GM12878 (cell line): ENCODE data around the gene OPRL1. TPM values are rescaled to one million over a fixed set of nuclear protein-coding genes. Genes with fewer than 3 reads are reported as not detected.

ENCODE experiments used
- ATAC-seq: fragments of 200-7000 bp; cut with Tn5 transposase; 3 replicates; pipeline ENCODE4 v1.9.1; 2020; ENCODE audit warnings: mild to moderate bottlenecking, moderate library complexity
- BruUV-seq: library from RNA; stranded (reverse); fragments of 400-500 nt; replicated peaks from 2 replicates; lab custom pipeline; 2021; lab: Mats Ljungman, UMichigan
- CTCF ChIA-PET: fragments of 300-600 bp; sonication (Branson Sonifier 250); formaldehyde crosslinking; extraction: SDS; loops from one replicate; lab custom pipeline; 2021; ENCODE audit warnings: inconsistent platforms; lab: Yijun Ruan, JAX
- POLR2A ChIA-PET: fragments of 350-600 bp; formaldehyde crosslinking; extraction: SDS; loops from one replicate; lab custom pipeline; 2021; ENCODE audit warnings: inconsistent platforms; lab: Charles Lee
- RAD21 ChIA-PET: fragments of 300-600 bp; sonication (Branson Sonifier 250); formaldehyde crosslinking; loops from one replicate; lab custom pipeline; 2023; ENCODE audit warnings: antibody characterized with exemption; ENCODE audit not compliant: unreplicated experiment; lab: Charles Lee
- SMC1A ChIA-PET: fragments of 300-600 bp; sonication (Branson Sonifier 250); formaldehyde crosslinking; loops from one replicate; lab custom pipeline; 2023; ENCODE audit not compliant: unreplicated experiment, uncharacterized antibody; lab: Charles Lee
- DNase-seq: peaks from one replicate; pipeline ENCODE4 v3.0.0-alpha.2; 2011; ENCODE audit warnings: low read depth, low spot score
- FAIRE-seq: peaks from 3 replicates; lab custom pipeline; 2011; peaks lifted over from hg19 to GRCh38; lab: Jason Lieb, UNC
- H2AFZ ChIP-seq: 2 replicates; pipeline ENCODE4 v1.6.0; 2011; ENCODE audit warnings: low read depth, low read length, control low read depth; ENCODE audit not compliant: control insufficient read depth
- H3K27ac ChIP-seq: 2 replicates; pipeline ENCODE4 v1.5.1; 2011; ENCODE audit warnings: control low read depth; ENCODE audit not compliant: control insufficient read depth, insufficient read depth
- H3K27me3 ChIP-seq, 2 experiments: replicated peaks in 1 of 2; 2 replicates each; pipeline versions ENCODE4 v1.6.0 to v1.6.1; 2011; ENCODE audit warnings: low read length in 1 of 2; ENCODE audit not compliant: control insufficient read depth in 2 of 2, insufficient read depth in 2 of 2
- H3K36me3 ChIP-seq, 2 experiments: 2 replicates each; pipeline ENCODE4 v1.5.1; 2011; ENCODE audit warnings: low read length in 1 of 2; ENCODE audit not compliant: control insufficient read depth in 2 of 2, insufficient read depth in 2 of 2
- H3K4me1 ChIP-seq: 2 replicates; pipeline ENCODE4 v1.6.1; 2011; ENCODE audit warnings: mild to moderate bottlenecking, low read length, moderate library complexity, mixed read lengths; ENCODE audit not compliant: control insufficient read depth, insufficient read depth
- H3K4me2 ChIP-seq: 2 replicates; pipeline ENCODE4 v1.6.0; 2011; ENCODE audit warnings: control low read depth; ENCODE audit not compliant: control insufficient read depth, insufficient read depth
- H3K4me3 ChIP-seq: fragments of 200-600 bp; sonication (generic); 2 replicates; pipeline ENCODE4 v1.5.1; 2016
- H3K79me2 ChIP-seq: 2 replicates; pipeline ENCODE4 v1.6.0; 2011; ENCODE audit warnings: low read length; ENCODE audit not compliant: control insufficient read depth, insufficient read depth
- H3K9ac ChIP-seq: 2 replicates; pipeline ENCODE4 v1.8.0; 2011; ENCODE audit warnings: low read length, control low read depth, mixed read lengths; ENCODE audit not compliant: control insufficient read depth, insufficient read depth
- H3K9me3 ChIP-seq: replicated peaks from 3 replicates; pipeline ENCODE4 v1.5.1; 2011; ENCODE audit warnings: mild to moderate bottlenecking, low read length; ENCODE audit not compliant: control insufficient read depth, insufficient read depth
- H4K20me1 ChIP-seq: 2 replicates; pipeline ENCODE4 v1.6.0; 2011; ENCODE audit not compliant: control insufficient read depth, insufficient read depth
- BACH1 ChIP-seq: fragments of 450-650 bp; IDR thresholded peaks from 2 replicates; pipeline ENCODE4 v1.6.1; 2017; ENCODE audit warnings: mild to moderate bottlenecking, borderline replicate concordance
- CHD2 ChIP-seq: IDR thresholded peaks from 2 replicates; pipeline ENCODE4 v1.6.1; 2011; ENCODE audit warnings: low read depth, low read length, improper control_type of control experiment, borderline replicate concordance
- CHD4 ChIP-seq: fragments of 200-600 bp; sonication (generic); IDR thresholded peaks from 2 replicates; pipeline ENCODE4 v1.6.1; 2016; ENCODE audit warnings: mild to moderate bottlenecking
- HCFC1 ChIP-seq: fragments of 150-350 bp; IDR thresholded peaks from 2 replicates; pipeline ENCODE4 v1.6.1; 2014; ENCODE audit warnings: low read length
- HDAC6 ChIP-seq: fragments of 200-600 bp; sonication (generic); IDR thresholded peaks from one replicate; pipeline ENCODE4 v1.8.0; 2017; ENCODE audit warnings: antibody characterized with exemption; ENCODE audit not compliant: unreplicated experiment
- LARP7 ChIP-seq: fragments of 450-650 bp; IDR thresholded peaks from 2 replicates; pipeline ENCODE4 v1.6.1; 2017; ENCODE audit warnings: mild to moderate bottlenecking
- MTA3 ChIP-seq: IDR thresholded peaks from 2 replicates; pipeline ENCODE4 v1.6.1; 2012; ENCODE audit warnings: low read length, inconsistent platforms, borderline replicate concordance
- MYC ChIP-seq: IDR thresholded peaks from 2 replicates; pipeline ENCODE4 v1.6.1; 2011; ENCODE audit warnings: mild to moderate bottlenecking, low read length, moderate library complexity, inconsistent platforms; ENCODE audit not compliant: insufficient read depth, insufficient replicate concordance, insufficient read length, severe bottlenecking
- NFYB ChIP-seq: IDR thresholded peaks from 2 replicates; pipeline ENCODE4 v1.6.1; 2011; ENCODE audit warnings: low read depth, mild to moderate bottlenecking, low read length, improper control_type of control experiment, moderate library complexity; ENCODE audit not compliant: insufficient read depth
- NR2F1 ChIP-seq: fragments of 450-650 bp; conservative IDR thresholded peaks from 2 replicates; pipeline ENCODE4 v1.6.1; 2017; ENCODE audit warnings: mild to moderate bottlenecking
- SPI1 ChIP-seq: IDR thresholded peaks from 2 replicates; pipeline ENCODE4 v1.6.1; 2011; ENCODE audit warnings: low read depth, mild to moderate bottlenecking, low read length, moderate library complexity, borderline replicate concordance; ENCODE audit not compliant: insufficient read depth
- SRF ChIP-seq, 2 experiments: IDR thresholded peaks; 2 replicates each; pipeline ENCODE4 v1.6.1; 2011; ENCODE audit warnings: low read depth in 2 of 2, low read length in 2 of 2, mild to moderate bottlenecking in 1 of 2, moderate library complexity in 1 of 2
- SUPT20H ChIP-seq: IDR thresholded peaks from 2 replicates; pipeline ENCODE4 v1.6.1; 2011; ENCODE audit warnings: low read depth, mild to moderate bottlenecking, low read length, moderate library complexity, borderline replicate concordance; ENCODE audit not compliant: control insufficient read depth
- TCF12 ChIP-seq: IDR thresholded peaks from 2 replicates; pipeline ENCODE4 v1.6.1; 2011; ENCODE audit warnings: low read depth, mild to moderate bottlenecking, low read length
- YY1 ChIP-seq: IDR thresholded peaks from 2 replicates; pipeline ENCODE4 v1.6.1; 2011; ENCODE audit warnings: low read depth, mild to moderate bottlenecking, low read length
- ZNF622 ChIP-seq: fragments of 450-650 bp; IDR thresholded peaks from 2 replicates; pipeline ENCODE4 v1.6.1; 2017; ENCODE audit warnings: mild to moderate bottlenecking, inconsistent platforms
- ZSCAN29 ChIP-seq: fragments of 450-650 bp; IDR thresholded peaks from 2 replicates; pipeline ENCODE4 v1.6.1; 2017; ENCODE audit warnings: mild to moderate bottlenecking, moderate library complexity
- ZZZ3 ChIP-seq: IDR thresholded peaks from 2 replicates; pipeline ENCODE4 v1.6.1; 2011; ENCODE audit warnings: low read depth; ENCODE audit not compliant: control insufficient read depth, insufficient read length
- WGBS: methylation state at CpG from one replicate; pipeline ENCODE4 v1.1.6; 2016; ENCODE audit warnings: low lambda C conversion rate; ENCODE audit not compliant: insufficient replicate concordance, insufficient coverage; ENCODE audit errors: missing lambda C conversion rate; 5-methylcytosine and 5-hydroxymethylcytosine counted together
- in situ Hi-C: fragments of 300-500 bp; cut with MboI; formaldehyde crosslinking; loops from 9 replicates; pipeline ENCODE4 v1.14.3; 2018; ENCODE audit warnings: mixed read lengths
- intact Hi-C: fragments of 100-400 bp; cut with micrococcal nuclease; formaldehyde crosslinking; loops from one replicate; pipeline ENCODE4 v1.14.2; 2022; ENCODE audit not compliant: unreplicated experiment
- polyA plus RNA-seq, 11 experiments: library from polyadenylated mRNA; depleted of rRNA in 4 of 11; unstranded in 6 of 11; stranded (reverse) in 5 of 11; fragments of >200 nt; fragmentation: Nextera tagmentation in 4 of 11; fragmentation: Illumina TruSeq in 1 of 11; extraction: Ambion mirVana in 4 of 11; extraction: Trizol in 1 of 11; gene quantifications; 1 replicate in 1 of 11; 2 replicates in 10 of 11; pipeline versions ENCODE4 v1.2.1 to v1.2.3, GENCODE V29; 2011 to 2016; ENCODE audit warnings: inconsistent platforms in 2 of 11, missing spikeins in 2 of 11, low read depth in 1 of 11
- total RNA-seq, 4 experiments: library from RNA; depleted of rRNA in 3 of 4; stranded (reverse); fragments of >200 nt in 3 of 4; fragmentation: Illumina TruSeq in 1 of 4; extraction: Trizol in 1 of 4; gene quantifications; 2 replicates each; pipeline versions ENCODE4 v1.2.1 to v1.2.3, GENCODE V29; 2013 to 2021
- TF ChIP-seq, protein P1 (sequence below): fragments of 450-650 bp; IDR thresholded peaks from 2 replicates; pipeline ENCODE4 v1.6.1; 2016; ENCODE audit warnings: mild to moderate bottlenecking

Gene OPRL1
- total and polyA plus RNA-seq, 10 of the 15 experiments (the other 5 are each of a cell fraction or from before 2014, with no cell fraction given) = 0.04 to 0.41 (median 0.24) TPM; not detected in 1

DNA sequence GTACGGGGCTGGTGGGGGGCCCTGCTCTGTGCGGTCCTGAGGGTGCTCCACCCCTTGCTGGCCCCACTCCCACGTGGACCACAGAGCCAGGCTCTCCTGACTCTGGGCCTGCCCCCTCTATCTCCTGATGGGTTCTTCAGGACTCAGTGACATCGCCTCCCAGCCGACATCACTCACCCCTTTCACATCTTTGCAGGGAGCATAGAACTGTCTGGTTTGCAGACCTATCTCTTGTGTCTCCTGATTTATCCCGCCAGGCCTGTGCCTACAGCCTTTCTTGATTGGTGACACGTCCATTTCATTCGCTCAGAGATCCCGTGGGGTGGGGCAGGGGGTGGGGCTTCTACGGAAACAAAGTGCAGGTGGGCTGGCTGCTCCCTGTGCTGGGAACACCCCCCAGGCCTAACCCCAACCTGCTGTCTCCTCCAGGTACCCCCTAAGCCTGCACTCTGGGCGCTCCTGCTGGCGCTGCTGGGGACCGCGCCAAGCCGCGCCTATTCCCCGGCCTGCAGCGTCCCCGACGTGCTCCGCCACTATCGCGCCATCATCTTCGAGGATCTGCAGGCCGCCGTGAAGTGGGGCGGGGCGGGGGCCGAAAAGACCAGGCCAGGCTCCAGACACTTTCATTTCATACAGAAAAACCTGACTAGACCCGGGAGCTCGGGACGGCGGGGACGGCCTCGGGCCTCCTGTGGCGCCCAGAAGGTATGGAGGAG is 42.2 kb upstream of the OPRL1 start:
- ChIA-PET RAD21 (interaction anchor here (0.7 to 7.1 kb wide), 16 partner anchors 17 to 500 kb away, joined by 3 to 92 read pairs (median 4); partner anchors contain the start of genes OPRL1, PRPF6, PTK6 and RGS19), POLR2A (interaction anchor here (1.2 to 7.2 kb wide), 10 partner anchors 17 to 500 kb away, joined by 3 to 63 read pairs (median 5); partner anchors contain the start of genes PRPF6, PTK6 and SAMD10), SMC1A (interaction anchor here (1.1 to 6.1 kb wide), 4 partner anchors 27 to 82 kb away, joined by 3 to 52 read pairs (median 10); partner anchors contain the start of genes PRPF6 and SAMD10), CTCF (interaction anchor here (0.6 to 9.1 kb wide), 16 partner anchors 11 to 516 kb away, joined by 3 to 108 read pairs (median 5); partner anchors contain the start of genes OPRL1, PRPF6, RGS19 and SAMD10)
- FAIRE-seq = no peak
- TSS peak; percentile 36 for BruUV-seq
- intact Hi-C loops = loop anchor here (1.0 to 2.0 kb wide), 3 partner anchors 19 to 57 kb away; no protein-coding TSS in a partner anchor
- peak overlapping the region; percentile 58; the same call in 1 of the 2 replicates for H3K4me3 ChIP-seq
- peak overlapping the region; percentile 77 for H3K27ac ChIP-seq
- peak overlapping the region; percentile 64 for H3K9ac ChIP-seq
- peak overlapping the region; percentile 70 for H3K4me2 ChIP-seq
- peaks cover 5 to 6% of the 10 kb centered on the region in 2 experiments; a peak in 3 of 4 replicates for H3K36me3 ChIP-seq
- H4K20me1 ChIP-seq = no peaks in the 10 kb centered on the region
- peaks cover 4% of the 10 kb centered on the region for H3K79me2 ChIP-seq
- peaks cover 52% of the 10 kb centered on the region for H3K4me1 ChIP-seq
- ATAC-seq = peak; percentile 18
- H2AFZ ChIP-seq = no peak overlapping the region
- 4% methylated on average over 35 of the region's 36 CpGs for WGBS
- in situ Hi-C loops = no loop called here
- no peaks in the 10 kb centered on the region for H3K27me3 ChIP-seq
- no peaks in the 10 kb centered on the region for H3K9me3 ChIP-seq
- DNase-seq = no peak
- TF ChIP-seq SUPT20H (no peak), HDAC6 (no peak), HCFC1 (no peak), SPI1 (no peak), NR2F1 (no peak), BACH1 (peak; percentile 40; the same call in 1 of the 2 replicates), ZNF622 (no peak), ZSCAN29 (no peak), MYC (no peak), LARP7 (no peak), MTA3 (no peak), CHD4 (no peak), ZZZ3 (no peak), TCF12 (no peak), CHD2 (0 out of 2 replicates have a peak, but pooled peaks have one; percentile 15), YY1 (no peak), NFYB (peak; percentile 56; the same call in 1 of the 2 replicates), SRF (IDR thresholded peaks at IDR 0.05; ENCODE audit: low read depth in 2 of 2, low read length in 2 of 2) (no peak)
- TF ChIP-seq, protein P1, sequence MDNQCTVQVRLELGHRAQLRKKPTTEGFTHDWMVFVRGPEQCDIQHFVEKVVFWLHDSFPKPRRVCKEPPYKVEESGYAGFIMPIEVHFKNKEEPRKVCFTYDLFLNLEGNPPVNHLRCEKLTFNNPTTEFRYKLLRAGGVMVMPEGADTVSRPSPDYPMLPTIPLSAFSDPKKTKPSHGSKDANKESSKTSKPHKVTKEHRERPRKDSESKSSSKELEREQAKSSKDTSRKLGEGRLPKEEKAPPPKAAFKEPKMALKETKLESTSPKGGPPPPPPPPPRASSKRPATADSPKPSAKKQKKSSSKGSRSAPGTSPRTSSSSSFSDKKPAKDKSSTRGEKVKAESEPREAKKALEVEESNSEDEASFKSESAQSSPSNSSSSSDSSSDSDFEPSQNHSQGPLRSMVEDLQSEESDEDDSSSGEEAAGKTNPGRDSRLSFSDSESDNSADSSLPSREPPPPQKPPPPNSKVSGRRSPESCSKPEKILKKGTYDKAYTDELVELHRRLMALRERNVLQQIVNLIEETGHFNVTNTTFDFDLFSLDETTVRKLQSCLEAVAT = peak; percentile 11; the same call in 1 of the 2 replicates
